GM18502 (cell line): ENCODE results near the gene SPATS2L.
A peak's percentile ranks its signal among the peaks of the same experiment; 100 is the strongest.

Experiments
- ATAC-seq: cut with Tn5 transposase; IDR thresholded peaks from one replicate; pipeline ENCODE4 v1.9.1; 2021; ENCODE audit warnings: mild to moderate bottlenecking; ENCODE audit not compliant: unreplicated experiment, poor library complexity

The SPATS2L gene

GRCh38 chr2:200482194-200482593, 175.7 kb downstream of the SPATS2L start:
- ATAC-seq: peak; percentile 43

- peak; percentile 67 for ATAC-seq
These were observed 177.3 kb downstream of the SPATS2L start for GRCh38 chr2:200483729-200484198.

- no peak for ATAC-seq
These were observed 178.4 kb downstream of the SPATS2L start for GRCh38 chr2:200484934-200485333.

GRCh38 chr2:200486529-200486928, 180.0 kb downstream of the SPATS2L start:
- ATAC-seq: no peak

GRCh38 chr2:200488169-200488568, 181.7 kb downstream of the SPATS2L start:
- ATAC-seq: no peak

GRCh38 chr2:200490001-200490400, 183.5 kb downstream of the SPATS2L start:
- ATAC-seq: no peak

- ATAC-seq: no peak
These were observed 186.2 kb downstream of the SPATS2L start for GRCh38 chr2:200492656-200493055.

GRCh38 chr2:200494048-200494447, 187.6 kb downstream of the SPATS2L start:
- ATAC-seq: no peak

- no peak for ATAC-seq
These were observed 190.2 kb downstream of the SPATS2L start for GRCh38 chr2:200496696-200497095.

GRCh38 chr2:200498402-200499162, 192.1 kb downstream of the SPATS2L start:
- ATAC-seq: no peak

GRCh38 chr2:200502196-200502595, 195.7 kb downstream of the SPATS2L start:
- ATAC-seq: no peak

- ATAC-seq: no peak
These were observed 200.2 kb downstream of the SPATS2L start for GRCh38 chr2:200506679-200507078.

GRCh38 chr2:200507179-200507578, 200.7 kb downstream of the SPATS2L start:
- no peak for ATAC-seq

GRCh38 chr2:200509235-200509611, 202.7 kb downstream of the SPATS2L start:
- no peak for ATAC-seq

- peak; percentile 99 for ATAC-seq
These were observed 203.3 kb downstream of the SPATS2L start, which contains the start of gene KCTD18 for GRCh38 chr2:200509612-200510433. KCTD18 (minus strand) TSS chr2:200510068; CDS start chr2:200507016, 3,052 bp downstream.

- ATAC-seq: no peak
These were observed 208.7 kb downstream of the SPATS2L start for GRCh38 chr2:200515155-200515554.

GRCh38 chr2:200523158-200523557, 216.7 kb downstream of the SPATS2L start:
- ATAC-seq: no peak

- ATAC-seq: no peak
These were observed 217.1 kb downstream of the SPATS2L start for GRCh38 chr2:200523604-200524003.

- ATAC-seq: no peak
These were observed 218.6 kb downstream of the SPATS2L start for GRCh38 chr2:200525066-200525465.

- ATAC-seq: no peak
These were observed 219.0 kb downstream of the SPATS2L start for GRCh38 chr2:200525551-200525881.

GRCh38 chr2:200525882-200526651, 219.6 kb downstream of the SPATS2L start, which contains the start of gene SGO2:
SGO2 (plus strand) TSS chr2:200526207; CDS start chr2:200532976, 6,769 bp downstream.
- ATAC-seq: peak; percentile 100
